Metanephros (tissue), 1 donor: ENCODE results near the gene C1QTNF9B. TPM values are rescaled to one million over a fixed set of nuclear protein-coding genes. Genes with fewer than 3 reads are reported as not detected.

Source experiments
- total RNA-seq: library from RNA; depleted of rRNA; stranded (reverse); fragments of >200 nt; gene quantifications from one replicate; pipeline ENCODE4 v1.2.3, GENCODE V29; 2014

C1QTNF9B gene
- total RNA-seq = not detected

DNA sequence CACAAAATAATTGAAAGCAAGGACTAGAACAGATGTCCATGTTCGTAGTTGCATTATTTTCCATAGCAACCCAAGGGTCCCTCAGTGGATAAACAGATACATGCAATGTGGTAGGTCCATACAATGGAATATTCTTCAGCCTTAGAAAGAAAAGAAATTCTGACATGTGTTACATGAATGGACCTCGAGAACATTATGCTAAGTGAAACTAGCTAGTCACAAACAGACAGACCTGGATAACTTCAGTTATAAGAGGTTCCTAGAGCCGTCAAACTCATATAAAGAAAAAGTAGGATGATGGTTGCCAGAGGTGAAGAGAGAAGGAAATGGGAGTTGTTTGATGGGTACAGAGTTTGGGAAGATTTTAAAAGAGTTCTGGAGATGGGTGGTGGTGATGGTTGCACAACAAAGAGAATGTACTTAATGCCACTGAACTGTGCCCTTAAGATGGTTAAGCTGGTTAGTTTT, at the start of gene C1QTNF9B:
Gene C1QTNF9B, minus strand, starts transcription at position 51 of the 468 bp plus-strand sequence.

DNA sequence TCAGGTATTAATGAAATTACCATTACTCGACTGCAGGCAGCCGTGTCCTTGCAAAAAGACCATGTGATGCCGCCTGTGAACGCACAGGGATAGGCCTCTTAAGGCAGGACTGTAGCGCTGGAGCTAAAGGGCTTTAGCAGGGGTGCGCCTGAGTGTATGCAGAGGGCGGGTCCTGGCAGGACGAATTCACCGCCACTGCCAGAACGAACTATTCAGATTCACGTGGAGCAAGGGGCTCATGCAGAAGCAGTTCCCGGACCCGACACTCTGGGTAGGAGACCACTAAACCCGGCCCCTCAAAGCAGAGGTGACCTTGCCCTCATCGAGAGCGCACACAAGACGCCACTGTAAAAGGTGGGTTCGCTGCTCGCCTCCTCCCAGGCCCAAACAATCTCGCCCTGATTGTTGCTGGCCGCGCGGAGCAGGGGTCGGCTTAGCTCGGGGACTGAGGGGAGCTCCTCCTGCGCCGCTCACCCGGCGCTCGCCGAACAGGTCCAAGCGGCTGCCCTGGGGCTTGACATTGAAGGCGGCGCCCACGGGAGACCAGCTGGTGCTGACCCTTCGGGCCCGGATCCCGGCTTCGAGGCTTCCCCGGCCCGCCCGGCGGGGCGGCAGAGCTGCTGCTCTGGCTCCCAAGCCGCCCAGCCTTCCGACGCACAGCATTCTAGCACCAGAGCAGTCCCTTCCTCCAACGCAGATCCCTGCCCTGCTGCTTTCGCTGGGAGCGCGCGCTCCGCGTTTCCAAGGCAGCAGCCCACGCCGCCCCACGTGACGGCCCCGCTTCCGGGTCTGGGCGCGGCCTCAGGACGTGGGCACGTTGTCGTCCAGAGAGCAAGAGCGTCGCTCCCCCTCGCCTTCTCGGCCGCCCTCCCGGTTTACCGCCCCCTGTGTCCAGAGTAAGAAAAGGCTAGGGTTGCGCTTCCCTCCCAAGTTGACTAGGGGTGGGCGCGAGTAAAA, 8.4 kb downstream of the C1QTNF9B start, which contains the start of gene MIPEP:
Gene MIPEP, minus strand, starts transcription at position 743 of the 957 bp plus-strand sequence. Its CDS starts 80 bp downstream, at position 663.

Other genes with a start within 250 kb of the C1QTNF9B start
- 22.0 TPM for gene MIPEP, start 8.1 kb downstream of the C1QTNF9B start, total RNA-seq